ENCODE data around the gene IQSEC2. TPM values are rescaled to one million over a fixed set of nuclear protein-coding genes. Genes with fewer than 3 reads are reported as not detected.

IQSEC2 gene
- total RNA-seq, 1 experiment from 2014 or later: 20.7 TPM

DNA sequence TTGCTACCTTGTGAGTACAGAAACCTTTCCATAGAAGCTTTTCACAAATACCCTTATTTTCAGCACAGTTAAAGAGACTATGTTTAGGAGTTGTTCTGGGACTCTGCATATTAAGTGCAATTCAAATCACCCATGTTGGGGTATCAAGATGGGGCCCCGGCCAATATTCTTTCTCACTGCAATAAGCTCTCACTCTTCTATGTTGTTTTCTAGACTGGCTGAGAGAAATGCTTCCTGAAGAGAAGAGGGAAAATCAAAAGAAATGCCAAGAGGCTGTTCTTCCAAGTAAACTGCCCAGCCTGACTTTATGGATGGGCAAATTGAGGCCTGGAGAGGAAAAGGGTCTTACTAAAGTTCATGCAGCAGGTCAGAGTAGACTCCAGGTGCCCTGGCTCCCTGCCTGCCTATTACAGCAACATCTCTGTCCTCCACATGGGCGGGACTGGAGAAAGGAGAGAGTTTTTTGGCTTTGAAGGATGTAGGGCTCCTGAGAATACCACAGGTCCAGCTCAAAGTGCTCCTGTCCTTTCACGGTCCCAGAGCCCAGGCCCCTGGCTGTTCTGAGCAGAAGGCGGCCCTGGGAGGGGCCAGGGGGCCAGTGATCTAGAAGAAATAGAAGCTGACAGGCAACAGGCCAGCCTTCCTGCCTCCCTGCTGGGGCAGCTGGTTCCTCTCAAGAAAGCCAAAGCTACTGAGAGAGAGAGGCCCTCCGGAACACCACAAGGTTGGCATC is 745 bp upstream of the IQSEC2 start:
- BruUV-seq (replicated peaks): TSS peak; percentile 93

More for the DNA sequence above, 745 bp upstream of the IQSEC2 start:
- TF ChIP-seq, protein P1, sequence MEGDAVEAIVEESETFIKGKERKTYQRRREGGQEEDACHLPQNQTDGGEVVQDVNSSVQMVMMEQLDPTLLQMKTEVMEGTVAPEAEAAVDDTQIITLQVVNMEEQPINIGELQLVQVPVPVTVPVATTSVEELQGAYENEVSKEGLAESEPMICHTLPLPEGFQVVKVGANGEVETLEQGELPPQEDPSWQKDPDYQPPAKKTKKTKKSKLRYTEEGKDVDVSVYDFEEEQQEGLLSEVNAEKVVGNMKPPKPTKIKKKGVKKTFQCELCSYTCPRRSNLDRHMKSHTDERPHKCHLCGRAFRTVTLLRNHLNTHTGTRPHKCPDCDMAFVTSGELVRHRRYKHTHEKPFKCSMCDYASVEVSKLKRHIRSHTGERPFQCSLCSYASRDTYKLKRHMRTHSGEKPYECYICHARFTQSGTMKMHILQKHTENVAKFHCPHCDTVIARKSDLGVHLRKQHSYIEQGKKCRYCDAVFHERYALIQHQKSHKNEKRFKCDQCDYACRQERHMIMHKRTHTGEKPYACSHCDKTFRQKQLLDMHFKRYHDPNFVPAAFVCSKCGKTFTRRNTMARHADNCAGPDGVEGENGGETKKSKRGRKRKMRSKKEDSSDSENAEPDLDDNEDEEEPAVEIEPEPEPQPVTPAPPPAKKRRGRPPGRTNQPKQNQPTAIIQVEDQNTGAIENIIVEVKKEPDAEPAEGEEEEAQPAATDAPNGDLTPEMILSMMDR (IDR thresholded peaks at IDR 0.05 in 2 of 3, conservative IDR thresholded peaks at IDR 0.05 in 1 of 3; ENCODE audit: borderline replicate concordance in 1 of 3, insufficient read depth in 1 of 3, low read depth in 2 of 3, low read length in 2 of 3): no peak
- TF ChIP-seq CBX3 (IDR thresholded peaks at IDR 0.05; ENCODE audit: low read depth) (no peak), SIN3A (IDR thresholded peaks at IDR 0.05; ENCODE audit: low read depth) (no peak), SRF (IDR thresholded peaks at IDR 0.05; ENCODE audit: low read depth) (no peak), TCF7L2 (IDR thresholded peaks at IDR 0.05; ENCODE audit: borderline replicate concordance, extremely low read depth, insufficient read depth, insufficient read length) (no peak), RAD21 (IDR thresholded peaks at IDR 0.05; ENCODE audit: low read depth) (no peak), YY1 (IDR thresholded peaks at IDR 0.05; ENCODE audit: extremely low read depth, insufficient replicate concordance, low read depth, low read length) (no peak), EZH2 (IDR thresholded peaks at IDR 0.05) (no peak), POLR2AphosphoS5 (IDR thresholded peaks at IDR 0.05; ENCODE audit: low read depth, low read length) (no peak), JUND (IDR thresholded peaks at IDR 0.05) (no peak), EZH2phosphoT487 (IDR thresholded peaks at IDR 0.05; ENCODE audit: borderline replicate concordance) (no peak), FOSL1 (IDR thresholded peaks at IDR 0.05; ENCODE audit: low read depth) (no peak), SP1 (IDR thresholded peaks at IDR 0.05; ENCODE audit: low read depth) (no peak), ELF1 (IDR thresholded peaks at IDR 0.05; ENCODE audit: borderline replicate concordance, low read depth) (no peak)
- TF ChIP-seq, protein P2, sequence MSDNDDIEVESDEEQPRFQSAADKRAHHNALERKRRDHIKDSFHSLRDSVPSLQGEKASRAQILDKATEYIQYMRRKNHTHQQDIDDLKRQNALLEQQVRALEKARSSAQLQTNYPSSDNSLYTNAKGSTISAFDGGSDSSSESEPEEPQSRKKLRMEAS (IDR thresholded peaks at IDR 0.05): no peak
- TF ChIP-seq, protein P3, sequence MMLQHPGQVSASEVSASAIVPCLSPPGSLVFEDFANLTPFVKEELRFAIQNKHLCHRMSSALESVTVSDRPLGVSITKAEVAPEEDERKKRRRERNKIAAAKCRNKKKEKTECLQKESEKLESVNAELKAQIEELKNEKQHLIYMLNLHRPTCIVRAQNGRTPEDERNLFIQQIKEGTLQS (IDR thresholded peaks at IDR 0.05): no peak
- TF ChIP-seq, protein P4, sequence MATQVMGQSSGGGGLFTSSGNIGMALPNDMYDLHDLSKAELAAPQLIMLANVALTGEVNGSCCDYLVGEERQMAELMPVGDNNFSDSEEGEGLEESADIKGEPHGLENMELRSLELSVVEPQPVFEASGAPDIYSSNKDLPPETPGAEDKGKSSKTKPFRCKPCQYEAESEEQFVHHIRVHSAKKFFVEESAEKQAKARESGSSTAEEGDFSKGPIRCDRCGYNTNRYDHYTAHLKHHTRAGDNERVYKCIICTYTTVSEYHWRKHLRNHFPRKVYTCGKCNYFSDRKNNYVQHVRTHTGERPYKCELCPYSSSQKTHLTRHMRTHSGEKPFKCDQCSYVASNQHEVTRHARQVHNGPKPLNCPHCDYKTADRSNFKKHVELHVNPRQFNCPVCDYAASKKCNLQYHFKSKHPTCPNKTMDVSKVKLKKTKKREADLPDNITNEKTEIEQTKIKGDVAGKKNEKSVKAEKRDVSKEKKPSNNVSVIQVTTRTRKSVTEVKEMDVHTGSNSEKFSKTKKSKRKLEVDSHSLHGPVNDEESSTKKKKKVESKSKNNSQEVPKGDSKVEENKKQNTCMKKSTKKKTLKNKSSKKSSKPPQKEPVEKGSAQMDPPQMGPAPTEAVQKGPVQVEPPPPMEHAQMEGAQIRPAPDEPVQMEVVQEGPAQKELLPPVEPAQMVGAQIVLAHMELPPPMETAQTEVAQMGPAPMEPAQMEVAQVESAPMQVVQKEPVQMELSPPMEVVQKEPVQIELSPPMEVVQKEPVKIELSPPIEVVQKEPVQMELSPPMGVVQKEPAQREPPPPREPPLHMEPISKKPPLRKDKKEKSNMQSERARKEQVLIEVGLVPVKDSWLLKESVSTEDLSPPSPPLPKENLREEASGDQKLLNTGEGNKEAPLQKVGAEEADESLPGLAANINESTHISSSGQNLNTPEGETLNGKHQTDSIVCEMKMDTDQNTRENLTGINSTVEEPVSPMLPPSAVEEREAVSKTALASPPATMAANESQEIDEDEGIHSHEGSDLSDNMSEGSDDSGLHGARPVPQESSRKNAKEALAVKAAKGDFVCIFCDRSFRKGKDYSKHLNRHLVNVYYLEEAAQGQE (IDR thresholded peaks at IDR 0.05; ENCODE audit: low read depth): no peak
- peak overlapping the region; percentile 68 for H3K9ac ChIP-seq (ENCODE audit: low read length)
- intact Hi-C loops (cut with micrococcal nuclease): no loop called here
- no peaks in the 10 kb centered on the region for H3K36me3 ChIP-seq (ENCODE audit: control insufficient read depth in 1 of 2, insufficient read depth in 2 of 2, low read length in 2 of 2)
- ChIA-PET POLR2A (no interaction called here), RAD21 (ENCODE audit: low non-redundant PET in 1 of 2, low total read pairs in 2 of 2, uncharacterized antibody in 2 of 2, unreplicated experiment in 2 of 2) (no interaction called here), CTCF (interaction anchor here (0.5 to 3.3 kb wide), 5 partner anchors 12 to 164 kb away, joined by 3 to 11 read pairs (median 4); no protein-coding TSS in a partner anchor)
- H2AFZ ChIP-seq (ENCODE audit: low read depth, low read length, poor library complexity, severe bottlenecking): no peak overlapping the region
- peak overlapping the region; percentile 83 for H3K4me2 ChIP-seq (ENCODE audit: low read length)
- ATAC-seq (peak; percentile 1; the same call in 1 of the 2 replicates), DNase-seq (ENCODE audit: low read depth, low spot score) (no peak)
- no peaks in the 10 kb centered on the region for H3K9me3 ChIP-seq (ENCODE audit: control insufficient read depth in 1 of 2, insufficient read depth in 1 of 2, low read depth in 1 of 2, low read length in 2 of 2)
- H3K27ac ChIP-seq (ENCODE audit: low read depth, low read length): peak overlapping the region; percentile 88
- 0 out of 2 replicates have a peak, but pooled peaks cover 3% of the 10 kb centered on the region for H3K79me2 ChIP-seq (ENCODE audit: insufficient read depth, low read length)
- H4K20me1 ChIP-seq (ENCODE audit: insufficient read depth): no peaks in the 10 kb centered on the region
- no peaks in the 10 kb centered on the region for H3K27me3 ChIP-seq (ENCODE audit: insufficient read depth, low read length)
- peaks cover 28 to 45% of the 10 kb centered on the region in 2 experiments for H3K4me1 ChIP-seq (ENCODE audit: control insufficient read depth in 1 of 2, insufficient read depth in 2 of 2, low read length in 2 of 2)
- peak overlapping the region; percentile 52 to 63 for H3K4me3 ChIP-seq (replicated peaks in 1 of 2; ENCODE audit: low read depth in 1 of 2, low read length in 2 of 2)
- H3K9me2 ChIP-seq (ENCODE audit: insufficient read depth): no peaks in the 10 kb centered on the region

Measured in HCT116 (cell line).